Fibroblast of villous mesenchyme (primary cell): ENCODE data around the gene BBS9. TPM values are rescaled to one million over a fixed set of nuclear protein-coding genes. Genes with fewer than 3 reads are reported as not detected.
A peak's percentile ranks its signal among the peaks of the same experiment; 100 is the strongest.

ENCODE experiments used
- DNase-seq: peaks from one replicate; pipeline ENCODE4 v3.0.0-alpha.2; 2010; ENCODE audit warnings: low read depth
- H3K4me3 ChIP-seq: 2 replicates; pipeline ENCODE4 v1.5.1; 2011; ENCODE audit warnings: low read depth, mild to moderate bottlenecking, low read length
- total RNA-seq: library from RNA; depleted of rRNA; stranded (reverse); fragments of >200 nt; gene quantifications from 2 replicates; pipeline ENCODE4 v1.2.3, GENCODE V29; 2012
- TF ChIP-seq, protein P1 (sequence below): IDR thresholded peaks from 2 replicates; pipeline ENCODE4 v1.5.1; 2012; ENCODE audit warnings: low read depth, mild to moderate bottlenecking, low read length; ENCODE audit not compliant: insufficient read depth

BBS9 gene
- total RNA-seq, 1 donor, result 20.7 TPM

DNA sequence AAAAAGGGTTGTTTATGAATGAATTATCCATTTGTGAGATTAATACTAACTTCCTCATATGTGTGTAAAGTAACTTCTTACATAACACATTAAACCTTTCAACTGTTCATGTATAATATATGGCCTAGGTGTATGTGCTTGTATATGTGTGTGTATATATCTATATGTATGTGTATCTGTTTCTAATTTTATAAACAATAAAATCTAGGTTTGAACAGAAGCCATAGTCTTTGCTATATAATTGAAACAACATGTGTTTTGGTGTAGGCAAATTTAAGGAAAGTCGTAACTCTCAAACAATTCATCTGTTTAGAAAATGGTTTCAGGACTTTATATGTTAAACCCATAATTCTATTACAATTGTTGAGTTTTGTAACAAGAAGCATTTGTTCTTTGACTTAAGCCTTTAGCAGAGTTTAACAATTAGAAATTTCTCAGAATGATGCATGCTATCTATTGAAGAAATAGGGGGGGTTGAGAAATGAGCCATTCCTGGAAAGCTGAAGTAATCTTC lies 103.3 kb downstream of the BBS9 start:
- DNase-seq, result no peak
- TF ChIP-seq, protein P1, sequence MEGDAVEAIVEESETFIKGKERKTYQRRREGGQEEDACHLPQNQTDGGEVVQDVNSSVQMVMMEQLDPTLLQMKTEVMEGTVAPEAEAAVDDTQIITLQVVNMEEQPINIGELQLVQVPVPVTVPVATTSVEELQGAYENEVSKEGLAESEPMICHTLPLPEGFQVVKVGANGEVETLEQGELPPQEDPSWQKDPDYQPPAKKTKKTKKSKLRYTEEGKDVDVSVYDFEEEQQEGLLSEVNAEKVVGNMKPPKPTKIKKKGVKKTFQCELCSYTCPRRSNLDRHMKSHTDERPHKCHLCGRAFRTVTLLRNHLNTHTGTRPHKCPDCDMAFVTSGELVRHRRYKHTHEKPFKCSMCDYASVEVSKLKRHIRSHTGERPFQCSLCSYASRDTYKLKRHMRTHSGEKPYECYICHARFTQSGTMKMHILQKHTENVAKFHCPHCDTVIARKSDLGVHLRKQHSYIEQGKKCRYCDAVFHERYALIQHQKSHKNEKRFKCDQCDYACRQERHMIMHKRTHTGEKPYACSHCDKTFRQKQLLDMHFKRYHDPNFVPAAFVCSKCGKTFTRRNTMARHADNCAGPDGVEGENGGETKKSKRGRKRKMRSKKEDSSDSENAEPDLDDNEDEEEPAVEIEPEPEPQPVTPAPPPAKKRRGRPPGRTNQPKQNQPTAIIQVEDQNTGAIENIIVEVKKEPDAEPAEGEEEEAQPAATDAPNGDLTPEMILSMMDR, result no peak
- H3K4me3 ChIP-seq, result no peak overlapping the region

DNA sequence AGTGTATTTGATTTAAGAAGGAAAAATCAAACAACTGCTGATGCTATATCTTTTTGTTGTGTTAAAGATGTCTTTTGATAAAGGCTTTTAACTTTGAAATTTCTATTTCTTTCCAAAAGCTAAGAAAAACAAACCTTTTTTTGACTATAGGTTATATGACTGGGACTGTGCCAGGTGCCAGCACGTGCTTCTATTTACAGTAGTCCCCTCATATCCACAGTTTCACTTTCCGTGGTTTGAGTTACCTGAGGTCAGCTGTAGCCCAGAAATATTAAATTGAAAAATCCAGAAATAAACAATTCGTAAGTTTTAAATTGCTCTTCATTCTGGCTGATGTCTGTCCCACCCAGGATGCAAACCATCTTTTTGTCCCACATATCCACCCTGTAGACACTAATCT lies 104.3 kb downstream of the BBS9 start:
- no peak overlapping the region for H3K4me3 ChIP-seq
- no peak for DNase-seq
- TF ChIP-seq, protein P1, result no peak

DNA sequence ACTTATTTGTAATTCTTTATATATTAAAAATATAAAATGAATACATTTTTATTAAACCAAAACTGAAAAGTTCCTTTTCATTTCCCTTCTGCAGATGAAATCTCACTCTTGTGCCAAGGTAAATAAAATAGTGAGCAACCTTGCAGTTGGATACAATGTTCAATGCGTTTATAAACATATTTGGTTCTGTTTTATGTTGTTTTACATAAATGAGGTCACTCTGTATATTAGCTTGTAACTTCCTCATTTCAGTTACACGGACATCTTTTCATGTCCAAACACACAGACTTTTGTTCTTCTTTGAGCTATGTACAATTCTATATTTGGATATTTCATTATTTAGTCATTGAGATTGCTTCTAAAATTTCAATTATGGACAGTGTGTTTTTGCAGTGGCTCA lies 107.7 kb downstream of the BBS9 start:
- DNase-seq, result no peak
- TF ChIP-seq, protein P1, result no peak
- no peak overlapping the region for H3K4me3 ChIP-seq

DNA sequence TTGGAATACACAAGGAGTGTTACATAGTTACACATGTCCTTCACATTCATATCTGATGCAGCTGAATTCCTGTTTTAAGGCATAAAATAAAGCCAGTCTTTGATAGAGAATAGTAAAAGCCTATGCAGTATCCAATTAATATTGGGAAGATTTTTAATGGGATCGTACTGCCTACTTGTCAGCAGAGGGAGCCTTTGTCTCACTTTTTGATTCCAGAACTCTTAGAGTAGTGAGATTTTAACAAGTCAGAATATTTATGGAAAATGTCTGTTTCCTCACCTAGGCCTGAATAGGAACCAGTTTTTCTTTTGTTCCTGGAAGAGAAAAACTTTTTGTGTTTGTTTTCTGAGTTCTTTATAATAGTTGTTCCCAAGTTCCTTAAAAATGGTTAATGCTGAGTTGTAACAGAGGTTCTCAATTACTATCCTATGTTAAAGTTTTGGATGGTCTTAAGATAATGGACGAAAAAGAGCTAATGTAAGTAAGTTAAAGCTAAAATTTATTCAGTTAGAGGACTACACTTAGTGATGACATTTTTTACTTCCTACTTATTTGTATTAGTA lies 114.0 kb downstream of the BBS9 start:
- TF ChIP-seq, protein P1, result peak; percentile 70
- no peak overlapping the region for H3K4me3 ChIP-seq
- DNase-seq, result peak; percentile 67

DNA sequence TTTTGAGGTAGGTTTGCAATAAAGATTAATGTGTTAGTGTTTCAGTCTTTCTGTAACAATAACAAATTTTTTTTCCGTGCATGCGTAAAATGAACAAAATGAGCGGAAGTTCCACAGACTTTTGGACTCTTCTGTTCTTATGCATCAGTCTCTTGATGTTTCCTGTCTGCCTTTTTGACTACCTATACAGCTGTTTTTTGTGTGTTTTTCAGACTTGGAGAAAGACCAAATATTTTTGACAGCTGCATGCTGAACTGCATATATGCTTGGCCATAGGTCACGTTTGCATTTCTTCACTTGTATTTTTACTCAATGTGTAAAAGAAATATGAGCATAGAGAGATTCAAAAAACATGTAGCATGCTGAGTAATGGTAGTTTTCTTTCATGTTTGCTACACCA lies 119.3 kb downstream of the BBS9 start:
- TF ChIP-seq, protein P1, result no peak
- no peak overlapping the region for H3K4me3 ChIP-seq
- DNase-seq, result peak; percentile 37

DNA sequence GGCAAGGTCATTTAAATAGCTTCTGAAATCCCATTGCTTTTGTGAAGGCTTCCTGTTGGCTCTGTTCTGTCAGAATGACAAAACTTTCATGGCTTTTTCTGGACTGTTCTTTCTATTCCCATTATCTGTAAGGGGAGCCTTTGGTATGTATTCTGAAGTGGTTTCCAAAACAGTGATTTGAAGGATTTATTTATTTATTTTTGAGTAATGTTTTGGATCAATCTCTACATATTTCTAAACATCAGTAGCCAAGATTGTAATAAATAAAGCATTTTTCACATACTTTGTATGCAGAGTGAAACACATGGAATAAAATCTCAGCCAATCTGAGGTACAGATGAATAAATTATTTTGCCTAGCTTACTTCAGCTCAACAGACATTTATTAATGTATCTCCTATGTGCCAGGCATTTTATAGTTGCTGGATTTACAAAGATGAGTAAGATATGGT lies 121.1 kb downstream of the BBS9 start:
- peak; percentile 48 for DNase-seq
- TF ChIP-seq, protein P1, result no peak
- H3K4me3 ChIP-seq, result no peak overlapping the region

DNA sequence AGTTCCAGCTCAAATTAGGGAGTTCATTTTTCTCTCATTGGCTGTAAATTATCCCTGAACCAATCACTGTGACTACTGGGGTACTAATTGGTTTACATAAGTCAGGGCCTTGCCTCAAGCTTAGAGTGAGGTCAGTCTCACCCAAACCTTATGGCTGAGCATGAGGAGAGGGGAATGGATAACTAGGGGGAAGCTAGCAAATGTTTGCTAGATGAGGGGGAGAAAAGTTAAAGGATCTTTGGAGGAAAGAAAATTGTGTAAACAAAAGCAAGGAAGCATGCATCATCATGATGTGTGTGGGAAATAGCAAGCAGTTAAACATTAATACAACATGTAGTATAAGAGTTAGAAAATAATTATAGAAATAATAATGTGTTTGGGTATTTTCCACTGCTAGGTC lies 121.9 kb downstream of the BBS9 start:
- no peak overlapping the region for H3K4me3 ChIP-seq
- no peak for DNase-seq
- TF ChIP-seq, protein P1, result no peak
